GM13977 (cell line): Measurements from ENCODE around the gene TC2N.
A peak's percentile ranks its signal among the peaks of the same experiment; 100 is the strongest.

Source experiments
- DNase-seq: peaks from one replicate; pipeline ENCODE4 v3.0.0; 2012; ENCODE audit warnings: low spot score
- CTCF ChIP-seq: IDR thresholded peaks from 2 replicates; pipeline ENCODE4 v1.5.1; 2012; ENCODE audit warnings: mild to moderate bottlenecking, control low read depth; ENCODE audit not compliant: insufficient read depth; ENCODE audit errors: extremely low read depth, missing control alignments
- in situ Hi-C: fragments of 300-500 bp; cut with MboI; formaldehyde crosslinking; loops from one replicate; pipeline ENCODE4 v1.12.0; 2022; ENCODE audit warnings: low sequenced_read_pairs, low pct_unique_long_range_greater_than_20kb, mixed read lengths, inconsistent platforms; ENCODE audit not compliant: unreplicated experiment

TC2N gene

DNA sequence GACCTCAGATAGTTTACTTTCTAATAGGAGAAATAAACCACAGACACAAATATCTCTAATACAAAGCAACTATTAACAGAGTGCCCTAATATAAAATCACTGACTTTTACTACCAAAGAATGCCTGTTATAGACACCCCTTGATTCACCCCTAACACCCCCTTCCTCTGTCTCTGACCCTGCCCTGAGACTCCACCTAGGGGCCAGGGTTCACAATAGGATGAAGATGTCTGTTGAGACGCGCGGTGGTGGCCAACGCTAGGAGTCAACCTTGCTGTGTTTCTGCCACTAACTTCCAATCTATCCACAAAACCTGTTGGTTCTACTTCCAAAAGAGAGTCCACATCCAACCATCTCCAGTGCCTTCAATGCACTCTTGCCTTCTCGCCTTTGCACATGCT lies 10.9 kb upstream of the TC2N start:
- in situ Hi-C loops = no loop called here
- DNase-seq = no peak
- TF ChIP-seq CTCF = no peak

DNA sequence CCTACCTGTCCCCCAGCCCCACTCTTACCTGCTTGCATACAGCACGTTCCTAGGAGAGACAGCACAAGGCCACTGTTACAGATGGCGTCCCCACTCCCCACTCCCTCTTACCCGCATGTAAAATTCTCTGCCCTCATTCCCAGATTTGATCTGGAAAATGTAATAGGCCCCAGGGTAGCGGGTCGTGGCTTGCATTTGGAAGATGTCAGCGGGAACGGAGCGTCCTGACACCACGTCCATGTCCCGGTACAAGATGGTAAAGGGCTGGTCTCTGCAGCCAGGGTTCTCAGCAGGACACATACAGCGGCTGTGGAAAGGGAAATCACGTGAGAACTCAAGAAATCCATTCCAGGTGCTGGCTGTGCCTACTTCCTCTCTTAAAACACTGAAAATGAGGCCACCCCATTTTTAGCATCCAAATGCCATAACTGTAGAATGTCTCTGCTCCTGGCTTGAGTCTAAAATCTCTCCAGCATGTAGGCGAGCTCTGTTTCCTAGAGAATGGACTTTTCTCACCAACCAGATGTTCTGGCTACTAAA lies 10.1 kb upstream of the TC2N start:
- in situ Hi-C loops = no loop called here
- TF ChIP-seq CTCF = no peak
- DNase-seq = no peak

GRCh38 chr14:91876492-91876891 lies 9.2 kb upstream of the TC2N start:
- DNase-seq = no peak
- in situ Hi-C loops = no loop called here
- no peak for TF ChIP-seq CTCF

GRCh38 chr14:91875525-91876286 lies 8.4 kb upstream of the TC2N start:
- DNase-seq = no peak
- in situ Hi-C loops = no loop called here
- TF ChIP-seq CTCF = no peak

- peak; percentile 50 for DNase-seq
- in situ Hi-C loops = no loop called here
- no peak for TF ChIP-seq CTCF
Measured at GRCh38 chr14:91873471-91874415, 6.4 kb upstream of the TC2N start.
